PC-3 (cell line): ENCODE measurements around the gene NLRP12. TPM values are rescaled to one million over a fixed set of nuclear protein-coding genes. Genes with fewer than 3 reads are reported as not detected.
"Not testable (repeated sequence)": the region's sequence is repeated elsewhere in the genome, so short reads cannot be mapped to it uniquely, and the experiment has no call there.

ENCODE experiments used
- ATAC-seq: fragments of 200-7000 bp; cut with Tn5 transposase; 2 replicates; pipeline ENCODE4 v1.9.1; 2020; ENCODE audit warnings: mild to moderate bottlenecking, moderate library complexity
- BruUV-seq: library from RNA; stranded (reverse); fragments of 400-500 nt; replicated peaks from 2 replicates; lab custom pipeline; 2021; lab: Mats Ljungman, UMichigan
- CTCF ChIA-PET: fragments of 300-600 bp; sonication (Branson Sonifier 250); formaldehyde crosslinking; loops from one replicate; lab custom pipeline; 2022; ENCODE audit warnings: antibody characterized with exemption; lab: Charles Lee
- POLR2A ChIA-PET: fragments of 300-600 bp; sonication (Branson Sonifier 250); formaldehyde crosslinking; loops from one replicate; lab custom pipeline; 2022; ENCODE audit warnings: antibody characterized with exemption; ENCODE audit not compliant: unreplicated experiment; lab: Charles Lee
- DNase-seq: peaks from one replicate; pipeline ENCODE4 v3.0.0-alpha.2; 2015
- H2AFZ ChIP-seq: fragments of 300-600 bp; sonication (generic); 2 replicates; pipeline ENCODE4 v1.6.0; 2016; ENCODE audit warnings: antibody characterized with exemption, low read length
- H3F3A ChIP-seq: fragments of 300-600 bp; sonication (generic); one replicate; pipeline ENCODE4 v1.6.0; 2017; ENCODE audit warnings: antibody characterized with exemption, low read length, control low read depth, mild to moderate bottlenecking; ENCODE audit not compliant: unreplicated experiment
- H3K27ac ChIP-seq: fragments of 300-600 bp; sonication (generic); 2 replicates; pipeline ENCODE4 v1.5.1; 2016; ENCODE audit warnings: mild to moderate bottlenecking, low read length
- H3K27me3 ChIP-seq: fragments of 300-600 bp; sonication (generic); 2 replicates; pipeline ENCODE4 v1.6.1; 2016; ENCODE audit warnings: low read length, mixed read lengths
- H3K36me3 ChIP-seq: fragments of 300-600 bp; sonication (generic); 2 replicates; pipeline ENCODE4 v1.6.1; 2016; ENCODE audit warnings: low read depth, mixed run types, low read length, mixed read lengths
- H3K4me1 ChIP-seq: fragments of 300-600 bp; sonication (generic); 2 replicates; pipeline ENCODE4 v1.5.1; 2016; ENCODE audit warnings: low read length; ENCODE audit not compliant: insufficient read depth
- H3K4me2 ChIP-seq: fragments of 300-600 bp; sonication (generic); 2 replicates; pipeline ENCODE4 v1.6.0; 2016; ENCODE audit warnings: low read length
- H3K4me3 ChIP-seq: fragments of 300-600 bp; sonication (generic); 2 replicates; pipeline ENCODE4 v1.5.1; 2016; ENCODE audit warnings: mild to moderate bottlenecking, low read length, mixed read lengths
- H3K79me2 ChIP-seq: fragments of 300-600 bp; sonication (generic); 2 replicates; pipeline ENCODE4 v1.6.1; 2017; ENCODE audit warnings: low read length, mixed read lengths
- H3K9ac ChIP-seq: fragments of 300-600 bp; sonication (generic); 2 replicates; pipeline ENCODE4 v1.6.0; 2016; ENCODE audit warnings: mild to moderate bottlenecking, low read length
- H3K9me2 ChIP-seq: fragments of 300-600 bp; sonication (generic); replicated peaks from 2 replicates; pipeline ENCODE4 v1.6.1; 2016; ENCODE audit warnings: mixed run types, low read length, mixed read lengths
- H3K9me3 ChIP-seq: fragments of 300-600 bp; sonication (generic); 2 replicates; pipeline ENCODE4 v1.6.1; 2016; ENCODE audit warnings: low read length, mixed read lengths
- H4K20me1 ChIP-seq: fragments of 300-600 bp; sonication (generic); 2 replicates; pipeline ENCODE4 v1.6.1; 2016; ENCODE audit warnings: low read length, mixed read lengths
- CTCF ChIP-seq: fragments of 300-600 bp; sonication (generic); conservative IDR thresholded peaks from 2 replicates; pipeline ENCODE4 v1.5.1; 2017; ENCODE audit warnings: antibody characterized with exemption, low read depth, mild to moderate bottlenecking, low read length
- EZH2 ChIP-seq: fragments of 300-600 bp; sonication (generic); IDR thresholded peaks from one replicate; pipeline ENCODE4 v1.6.1; 2017; ENCODE audit warnings: antibody characterized with exemption, mild to moderate bottlenecking, low read length; ENCODE audit not compliant: unreplicated experiment
- EZH2phosphoT487 ChIP-seq: fragments of 300-600 bp; sonication (generic); IDR thresholded peaks from 2 replicates; pipeline ENCODE4 v1.6.1; 2018; ENCODE audit warnings: mild to moderate bottlenecking, antibody characterized with exemption, low read length, borderline replicate concordance
- intact Hi-C: fragments of 100-400 bp; cut with micrococcal nuclease; formaldehyde crosslinking; loops from 2 replicates; pipeline ENCODE4 v1.9.0; 2023
- total RNA-seq: library from RNA; depleted of rRNA; stranded (reverse); fragments of >200 nt; gene quantifications from 2 replicates; pipeline ENCODE4 v1.2.3, GENCODE V29; 2014

Gene NLRP12
- total RNA-seq, 1 experiment from 2014 or later: not detected

GRCh38 chr19:53780506-53780905 lies 43.6 kb downstream of the NLRP12 start:
- intact Hi-C loops: no loop called here
- POLR2A ChIA-PET: interaction anchor here (0.5 kb wide), 1 partner anchor 10 kb away, joined by 5 read pairs; no protein-coding TSS in a partner anchor

GRCh38 chr19:53775524-53775923 lies 48.6 kb downstream of the NLRP12 start:
- Histone ChIP-seq H3F3A (no peaks in the 10 kb centered on the region), H3K27ac (no peak overlapping the region), H3K79me2 (no peaks in the 10 kb centered on the region), H3K9me2 (no peaks in the 10 kb centered on the region), H3K9ac (no peak overlapping the region), H3K36me3 (no peaks in the 10 kb centered on the region), H3K4me3 (no peak overlapping the region), H3K9me3 (no peaks in the 10 kb centered on the region), H3K4me2 (no peak overlapping the region), H3K4me1 (peaks cover 8% of the 10 kb centered on the region; the same call in 1 of the 2 replicates), H2AFZ (no peak overlapping the region), H4K20me1 (no peaks in the 10 kb centered on the region), H3K27me3 (no peaks in the 10 kb centered on the region)
- CTCF ChIA-PET: interaction anchor here (0.6 to 1.4 kb wide), 2 partner anchors 10 to 17 kb away, joined by 3 read pairs; no protein-coding TSS in a partner anchor
- ATAC-seq (no peak), DNase-seq (no peak)
- intact Hi-C loops: no loop called here
- no TSS peak for BruUV-seq
- no peak for TF ChIP-seq EZH2
- TF ChIP-seq EZH2phosphoT487: no peak
- no peak for TF ChIP-seq CTCF
- POLR2A ChIA-PET: no interaction called here

More at GRCh38 chr19:53780506-53780905, 43.6 kb downstream of the NLRP12 start:
- BruUV-seq: no TSS peak
- Histone ChIP-seq H3K9me3 (no peaks in the 10 kb centered on the region), H2AFZ (no peak overlapping the region), H3K27me3 (peaks cover 8% of the 10 kb centered on the region; the same call in 1 of the 2 replicates), H3F3A (no peaks in the 10 kb centered on the region), H4K20me1 (no peaks in the 10 kb centered on the region), H3K9me2 (no peaks in the 10 kb centered on the region), H3K36me3 (no peaks in the 10 kb centered on the region), H3K4me3 (no peak overlapping the region), H3K4me2 (no peak overlapping the region), H3K27ac (no peak overlapping the region), H3K4me1 (no peaks in the 10 kb centered on the region), H3K79me2 (no peaks in the 10 kb centered on the region), H3K9ac (no peak overlapping the region)
- CTCF ChIA-PET: interaction anchor here (0.6 kb wide), 1 partner anchor 250 kb away, joined by 3 read pairs; no protein-coding TSS in a partner anchor
- no peak for TF ChIP-seq EZH2phosphoT487
- no peak for TF ChIP-seq EZH2
- no peak for TF ChIP-seq CTCF
- ATAC-seq (no peak), DNase-seq (no peak)

GRCh38 chr19:53774491-53774890 lies 49.6 kb downstream of the NLRP12 start:
- POLR2A ChIA-PET, DNase-seq, intact Hi-C loops: not testable (repeated sequence)

More at GRCh38 chr19:53774491-53774890, 49.6 kb downstream of the NLRP12 start:
- H3K9ac ChIP-seq, H2AFZ ChIP-seq, H3K79me2 ChIP-seq, H3K36me3 ChIP-seq, H3K4me3 ChIP-seq, H3K9me2 ChIP-seq, H3K9me3 ChIP-seq, H4K20me1 ChIP-seq, ATAC-seq, H3K4me2 ChIP-seq, H3K4me1 ChIP-seq, BruUV-seq, H3K27me3 ChIP-seq, H3F3A ChIP-seq, H3K27ac ChIP-seq: not testable (repeated sequence)
- CTCF ChIA-PET: interaction anchor here (1.1 kb wide), 1 partner anchor 18 kb away, joined by 5 read pairs; no protein-coding TSS in a partner anchor
